CD4-positive, alpha-beta T cell treated with Interleukin-4 for 4 hours (primary cell): ENCODE data around the gene LRRC4C.

Source experiments
- DNase-seq: peaks from one replicate; pipeline ENCODE4 v3.0.0-alpha.2; 2020

The LRRC4C gene

DNA sequence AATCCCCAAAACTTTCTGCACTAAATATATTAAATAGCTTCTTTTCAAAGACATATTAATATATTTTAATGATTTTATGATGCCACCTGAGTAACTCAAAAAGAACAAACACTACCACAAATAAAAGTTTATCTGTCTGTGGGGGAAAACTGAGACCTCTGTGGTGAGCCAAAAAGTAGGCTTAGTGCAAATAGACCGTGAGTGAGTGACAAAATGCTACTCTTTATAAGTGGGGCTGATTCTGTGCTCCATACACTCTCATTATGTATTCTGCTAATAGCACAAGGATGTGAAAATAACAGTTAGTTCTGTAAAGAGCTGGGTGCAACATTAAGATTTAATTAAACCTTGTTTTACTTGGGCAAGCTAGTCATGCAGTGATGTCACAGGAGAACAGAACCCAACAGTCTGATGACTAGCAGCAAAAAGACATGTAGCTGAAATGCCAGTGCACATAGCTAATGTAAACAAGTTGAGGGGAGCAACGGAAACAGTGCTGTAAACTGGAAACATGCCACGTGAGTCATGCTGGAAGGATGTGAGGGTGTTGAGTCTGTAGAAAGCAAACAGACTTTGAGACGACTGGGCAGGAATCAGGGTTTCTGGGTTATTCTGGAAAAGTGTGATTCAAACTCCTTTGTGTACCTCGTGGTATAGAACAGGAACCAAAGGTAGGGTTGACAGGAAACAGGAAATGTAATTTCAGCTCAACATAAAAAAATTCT, 1130.4 kb downstream of the LRRC4C start:
- DNase-seq, result no peak

- DNase-seq, result no peak
These were observed 1136.2 kb downstream of the LRRC4C start for GRCh38 chr11:40323241-40323640.

DNA sequence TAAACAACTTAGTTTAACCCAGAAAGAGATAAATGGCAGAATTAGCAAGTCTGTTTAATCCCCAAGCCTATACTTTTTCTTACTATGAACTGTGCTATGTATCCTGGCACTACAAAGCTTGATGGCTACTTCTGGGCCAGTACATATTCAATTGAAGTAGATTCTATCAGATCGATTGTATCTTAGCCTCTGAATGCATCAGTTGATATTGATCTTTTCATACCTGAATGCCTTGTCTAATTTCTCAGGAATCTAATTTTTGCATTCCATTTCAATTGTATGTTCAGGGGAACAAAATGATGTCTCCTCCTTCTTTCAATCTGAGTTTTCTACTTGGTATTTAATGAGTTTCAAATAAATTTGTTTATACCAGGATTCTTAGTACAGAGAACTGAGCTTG, 1137.9 kb downstream of the LRRC4C start:
- DNase-seq, result no peak

GRCh38 chr11:40316171-40316570, 1143.3 kb downstream of the LRRC4C start:
- no peak for DNase-seq

DNA sequence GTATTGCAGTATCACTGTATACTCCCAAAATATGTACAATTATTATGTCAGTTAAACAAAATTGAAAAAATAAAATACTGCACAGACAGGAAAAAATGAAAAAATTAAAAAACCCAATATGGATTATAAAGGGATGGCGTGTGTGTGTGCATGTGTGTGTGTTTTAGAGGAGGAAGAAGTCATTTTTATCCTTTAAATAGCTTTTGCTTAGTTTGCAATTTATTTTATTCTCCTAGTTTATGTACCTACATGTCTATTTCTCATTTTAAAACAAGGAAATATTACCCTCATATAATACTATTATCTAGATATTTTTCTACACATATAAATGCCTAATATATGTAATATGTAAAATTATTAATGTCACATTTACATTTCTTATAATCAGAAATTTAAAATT, 1144.3 kb downstream of the LRRC4C start:
- DNase-seq, result no peak

GRCh38 chr11:40314327-40314726, 1145.1 kb downstream of the LRRC4C start:
- DNase-seq, result no peak

GRCh38 chr11:40306938-40307548, 1152.4 kb downstream of the LRRC4C start:
- no peak for DNase-seq

GRCh38 chr11:40302669-40303068, 1156.8 kb downstream of the LRRC4C start:
- no peak for DNase-seq

- DNase-seq, result no peak
These were observed 1164.0 kb downstream of the LRRC4C start for GRCh38 chr11:40295466-40295865.

DNA sequence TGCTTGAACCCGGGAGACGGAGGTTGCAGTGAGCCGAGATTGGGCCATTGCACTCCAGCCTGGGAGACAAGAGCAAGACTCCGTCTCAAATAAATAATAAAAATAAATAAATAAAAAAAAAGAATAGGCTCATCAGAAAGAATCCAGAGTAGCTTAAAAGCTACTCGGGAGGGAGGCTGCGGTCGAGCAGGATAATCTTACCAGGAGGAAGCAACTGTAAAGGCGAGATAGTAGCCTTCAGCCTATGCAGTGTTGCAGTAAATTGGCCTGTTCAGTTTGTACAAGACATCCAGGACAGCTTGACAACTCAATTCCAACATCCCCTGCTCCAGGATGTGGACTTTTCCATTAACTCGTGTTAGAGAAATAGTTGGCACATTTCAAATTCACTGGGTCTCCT, 1164.7 kb downstream of the LRRC4C start:
- DNase-seq, result no peak

DNA sequence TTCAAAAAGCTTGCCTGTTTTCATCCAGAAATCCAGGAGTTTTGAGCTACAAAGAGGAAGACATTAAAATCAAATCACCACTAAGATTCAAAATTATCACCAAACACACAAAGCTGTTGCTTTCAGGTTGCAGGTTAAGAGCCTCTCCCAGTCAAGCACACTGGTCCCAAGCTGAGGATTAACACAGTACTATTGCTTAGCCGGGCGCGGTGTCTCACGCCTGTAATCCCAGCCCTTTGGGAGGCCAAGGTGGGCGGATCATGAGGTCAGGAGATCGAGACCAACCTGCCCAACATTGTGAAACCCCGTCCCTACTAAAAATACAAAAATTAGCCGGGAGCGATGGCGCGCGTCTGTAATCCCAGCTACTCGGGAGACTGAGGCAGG, 1165.1 kb downstream of the LRRC4C start:
- no peak for DNase-seq

- DNase-seq, result peak; percentile 2
These were observed 1165.7 kb downstream of the LRRC4C start for GRCh38 chr11:40293655-40294348.

GRCh38 chr11:40292721-40293508, 1166.5 kb downstream of the LRRC4C start:
- DNase-seq, result no peak

DNA sequence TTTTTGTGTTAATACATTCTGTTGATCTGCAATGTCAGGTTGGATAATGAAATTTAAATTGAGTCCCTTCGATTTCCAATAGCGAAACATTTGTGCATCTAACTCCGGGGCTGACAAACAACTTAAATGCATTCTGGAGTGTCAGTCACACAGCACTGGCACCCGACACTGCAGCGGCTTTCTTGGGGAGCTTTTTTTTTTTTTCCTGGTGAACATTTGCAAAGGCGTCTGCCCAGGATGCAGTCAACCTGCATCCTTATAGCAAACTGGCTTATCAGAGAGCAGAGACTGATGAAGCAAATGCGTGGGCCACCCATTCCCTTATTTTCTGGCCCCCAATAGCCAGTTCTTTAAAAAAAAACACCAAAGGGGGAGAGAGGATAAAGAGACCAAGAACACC, 1167.7 kb downstream of the LRRC4C start:
- no peak for DNase-seq

DNA sequence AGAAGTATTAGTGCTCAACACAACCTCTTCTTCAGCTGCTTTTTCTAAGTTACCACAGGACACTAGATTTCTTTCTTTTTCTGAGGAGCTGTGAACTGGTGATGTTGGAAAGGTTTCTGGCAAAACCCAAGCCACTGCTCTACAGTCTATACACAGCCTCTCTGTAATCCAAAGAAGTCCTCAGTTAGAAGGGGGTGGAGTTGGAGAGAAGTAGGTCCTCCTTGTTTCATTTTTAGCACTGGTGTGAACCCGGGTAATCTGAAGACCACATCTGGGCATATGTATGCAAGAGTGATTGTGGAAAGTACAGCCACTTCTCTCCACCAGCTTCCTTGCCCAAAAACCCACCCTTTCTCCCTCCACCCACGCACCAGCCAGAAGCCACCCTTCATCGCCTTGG, 1168.1 kb downstream of the LRRC4C start:
- no peak for DNase-seq

DNA sequence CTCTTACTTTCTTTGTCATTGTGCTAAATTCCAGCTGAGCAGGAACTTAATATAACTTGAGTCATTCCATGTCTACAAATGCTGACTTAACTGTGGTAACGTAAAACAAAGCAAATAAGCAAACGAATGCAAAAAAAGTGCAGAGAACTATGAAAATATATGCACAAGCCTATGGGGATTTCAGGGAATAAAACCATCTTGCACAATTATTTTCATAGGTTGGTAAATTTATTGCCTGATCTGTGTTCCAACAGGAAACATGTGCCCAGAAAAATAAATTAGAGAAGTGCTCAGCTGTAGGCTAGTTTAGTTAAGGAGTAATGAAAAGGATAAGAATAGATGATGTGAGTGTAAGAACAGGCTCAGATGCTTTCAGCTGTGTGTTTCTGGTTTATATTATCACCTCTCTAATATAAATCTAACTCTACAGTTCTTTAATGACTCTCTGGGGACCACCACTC, 1169.3 kb downstream of the LRRC4C start:
- no peak for DNase-seq

- no peak for DNase-seq
These were observed 1170.1 kb downstream of the LRRC4C start for GRCh38 chr11:40289370-40289769.

GRCh38 chr11:40287916-40288803, 1171.3 kb downstream of the LRRC4C start:
- no peak for DNase-seq

GRCh38 chr11:40286137-40286536, 1173.3 kb downstream of the LRRC4C start:
- DNase-seq, result no peak

GRCh38 chr11:40285558-40285957, 1173.9 kb downstream of the LRRC4C start:
- no peak for DNase-seq

GRCh38 chr11:40281052-40281580, 1178.3 kb downstream of the LRRC4C start:
- no peak for DNase-seq
